RWPE2 (cell line): ENCODE data around the gene KIAA0319L.

ENCODE experiments used
- ATAC-seq: fragments of 200-7000 bp; cut with Tn5 transposase; 3 replicates; pipeline ENCODE4 v1.9.1; 2021; ENCODE audit warnings: low read depth
- DNase-seq: peaks from one replicate; pipeline ENCODE4 v3.0.0-alpha.2; 2020; ENCODE audit warnings: low spot score
- H3K27ac ChIP-seq: fragments of 450-650 bp; 2 replicates; pipeline ENCODE4 v1.5.1; 2017; ENCODE audit warnings: mild to moderate bottlenecking; ENCODE audit not compliant: poor library complexity, severe bottlenecking
- H3K27me3 ChIP-seq: fragments of 250-450 bp; sonication (Bioruptor Pico); 2 replicates; pipeline ENCODE4 v1.5.1; 2021; ENCODE audit warnings: mild to moderate bottlenecking, moderate library complexity; ENCODE audit not compliant: insufficient read depth, poor library complexity, severe bottlenecking
- H3K36me3 ChIP-seq: fragments of 250-450 bp; sonication (Bioruptor Pico); 2 replicates; pipeline ENCODE4 v1.5.1; 2020; ENCODE audit warnings: low read depth, mild to moderate bottlenecking, moderate library complexity
- H3K4me1 ChIP-seq: fragments of 250-450 bp; sonication (Bioruptor Pico); 2 replicates; pipeline ENCODE4 v1.5.1; 2021; ENCODE audit warnings: mild to moderate bottlenecking, moderate library complexity; ENCODE audit not compliant: insufficient read depth, poor library complexity, severe bottlenecking
- H3K4me3 ChIP-seq: fragments of 250-450 bp; sonication (Bioruptor Pico); 2 replicates; pipeline ENCODE4 v1.5.1; 2021; ENCODE audit warnings: mild to moderate bottlenecking, moderate library complexity; ENCODE audit not compliant: severe bottlenecking
- H3K9me3 ChIP-seq: fragments of 250-450 bp; sonication (Bioruptor Pico); 2 replicates; pipeline ENCODE4 v1.5.1; 2021; ENCODE audit warnings: mild to moderate bottlenecking, moderate library complexity; ENCODE audit not compliant: severe bottlenecking
- TF ChIP-seq, protein P1 (sequence below): fragments of 450-650 bp; IDR thresholded peaks from one replicate; pipeline ENCODE4 v1.5.1; 2017; ENCODE audit warnings: mild to moderate bottlenecking, moderate library complexity; ENCODE audit not compliant: poor library complexity, severe bottlenecking

The KIAA0319L gene

DNA sequence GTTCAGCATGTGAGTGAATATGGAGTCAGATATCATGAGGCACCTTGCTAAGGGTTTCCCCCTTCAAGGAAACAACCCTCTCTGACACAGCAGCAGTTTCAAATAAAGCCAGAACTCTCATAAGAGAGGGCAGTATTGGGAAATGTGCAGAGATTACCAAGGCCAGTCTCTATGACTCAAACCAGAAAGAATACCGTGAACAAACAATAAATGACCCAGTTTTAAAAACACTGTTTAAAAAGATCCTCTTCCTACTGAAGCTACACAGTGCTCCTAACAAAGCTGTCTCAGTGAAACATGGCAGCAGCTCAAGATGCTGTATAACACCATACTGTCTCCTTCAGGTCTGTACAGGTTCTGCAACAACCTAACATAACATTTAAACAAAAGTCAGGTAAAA is 102.6 kb downstream of the KIAA0319L start:
- no peak for DNase-seq
- peaks cover 43% of the 10 kb centered on the region for H3K36me3 ChIP-seq
- H3K27me3 ChIP-seq: no peaks in the 10 kb centered on the region
- no peaks in the 10 kb centered on the region for H3K9me3 ChIP-seq
- ATAC-seq: peak; percentile 30; the same call in 2 of the 3 replicates
- no peak overlapping the region for H3K27ac ChIP-seq
- H3K4me1 ChIP-seq: peaks cover 2% of the 10 kb centered on the region
- TF ChIP-seq, protein P1, sequence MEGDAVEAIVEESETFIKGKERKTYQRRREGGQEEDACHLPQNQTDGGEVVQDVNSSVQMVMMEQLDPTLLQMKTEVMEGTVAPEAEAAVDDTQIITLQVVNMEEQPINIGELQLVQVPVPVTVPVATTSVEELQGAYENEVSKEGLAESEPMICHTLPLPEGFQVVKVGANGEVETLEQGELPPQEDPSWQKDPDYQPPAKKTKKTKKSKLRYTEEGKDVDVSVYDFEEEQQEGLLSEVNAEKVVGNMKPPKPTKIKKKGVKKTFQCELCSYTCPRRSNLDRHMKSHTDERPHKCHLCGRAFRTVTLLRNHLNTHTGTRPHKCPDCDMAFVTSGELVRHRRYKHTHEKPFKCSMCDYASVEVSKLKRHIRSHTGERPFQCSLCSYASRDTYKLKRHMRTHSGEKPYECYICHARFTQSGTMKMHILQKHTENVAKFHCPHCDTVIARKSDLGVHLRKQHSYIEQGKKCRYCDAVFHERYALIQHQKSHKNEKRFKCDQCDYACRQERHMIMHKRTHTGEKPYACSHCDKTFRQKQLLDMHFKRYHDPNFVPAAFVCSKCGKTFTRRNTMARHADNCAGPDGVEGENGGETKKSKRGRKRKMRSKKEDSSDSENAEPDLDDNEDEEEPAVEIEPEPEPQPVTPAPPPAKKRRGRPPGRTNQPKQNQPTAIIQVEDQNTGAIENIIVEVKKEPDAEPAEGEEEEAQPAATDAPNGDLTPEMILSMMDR: peak; percentile 8
- H3K4me3 ChIP-seq: no peak overlapping the region

DNA sequence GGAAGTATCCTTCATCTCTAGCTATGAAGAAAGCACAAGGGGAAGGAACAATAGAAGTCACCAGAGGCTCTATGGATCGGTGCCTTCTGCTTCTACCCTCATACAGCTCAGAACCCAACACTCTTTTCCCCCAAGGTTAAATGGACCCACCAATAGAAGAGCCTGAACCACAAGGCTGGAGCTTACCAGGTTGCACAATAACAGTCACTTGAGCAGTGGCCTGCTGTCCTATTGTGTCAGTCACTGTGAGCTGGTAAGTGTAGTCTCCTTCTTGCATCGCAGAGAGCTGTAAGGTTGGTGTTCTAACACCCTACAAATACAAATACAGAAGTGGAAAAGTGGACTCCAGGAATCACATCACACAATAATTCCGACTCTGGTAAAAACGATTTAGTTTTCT is 103.0 kb downstream of the KIAA0319L start:
- no peak for DNase-seq
- Histone ChIP-seq H3K27me3 (no peaks in the 10 kb centered on the region), H3K9me3 (no peaks in the 10 kb centered on the region), H3K36me3 (peaks cover 45% of the 10 kb centered on the region), H3K4me1 (peaks cover 7% of the 10 kb centered on the region), H3K4me3 (no peak overlapping the region), H3K27ac (no peak overlapping the region)
- no peak for ATAC-seq
- TF ChIP-seq, protein P1: no peak

DNA sequence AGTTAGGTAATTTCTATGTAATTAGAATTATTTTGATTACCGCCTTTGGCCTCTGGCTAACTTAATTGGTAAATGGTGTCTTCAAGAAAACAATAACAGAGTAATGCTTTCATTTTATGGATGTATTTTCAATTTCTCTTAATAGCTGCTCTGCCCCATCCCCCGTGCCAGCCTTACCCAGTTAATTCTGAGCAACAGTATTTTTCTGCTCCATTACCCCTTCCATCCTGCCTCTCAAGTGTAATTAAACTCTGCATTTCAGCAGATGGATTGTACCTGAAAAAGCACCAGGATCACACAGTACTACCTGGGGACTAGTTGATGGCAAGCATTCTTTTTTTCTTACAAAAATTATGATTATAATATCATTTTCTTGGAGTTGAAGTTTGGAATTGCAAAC is 104.2 kb downstream of the KIAA0319L start:
- H3K36me3 ChIP-seq: peaks cover 40% of the 10 kb centered on the region

DNA sequence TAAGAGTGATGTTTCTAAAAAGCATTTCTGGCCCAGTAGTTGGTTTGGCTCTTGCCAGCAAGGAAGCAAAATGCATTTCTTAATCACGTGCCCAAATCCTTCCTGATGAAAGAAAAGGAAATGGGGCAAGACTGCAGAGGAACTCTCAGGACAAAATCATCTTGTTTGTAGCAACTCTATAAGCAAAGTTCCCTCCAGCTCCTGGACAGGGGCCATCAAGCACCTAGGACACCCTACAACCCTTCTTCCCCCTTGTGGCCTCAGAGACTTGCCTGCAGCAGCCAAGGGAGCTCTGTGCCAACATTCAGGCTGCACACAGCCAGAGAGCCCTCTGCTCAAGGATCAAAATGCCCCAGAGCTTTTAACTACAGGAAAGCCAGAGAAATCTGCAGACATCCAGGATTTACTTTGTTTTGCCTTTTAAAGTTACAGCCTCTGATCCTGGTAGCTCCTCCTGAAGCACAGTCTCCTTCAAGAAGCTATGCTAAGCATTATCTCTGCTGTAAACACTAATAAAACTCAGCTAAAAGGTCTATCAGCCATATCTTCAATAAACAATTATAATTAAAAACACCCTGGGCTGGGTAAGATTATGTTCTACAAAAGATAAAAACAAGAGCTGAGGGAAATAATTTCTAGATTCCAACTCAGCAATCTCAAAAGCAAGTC is 105.0 kb downstream of the KIAA0319L start:
- TF ChIP-seq, protein P1: no peak
- Histone ChIP-seq H3K4me3 (no peak overlapping the region), H3K9me3 (no peaks in the 10 kb centered on the region), H3K4me1 (peaks cover 18% of the 10 kb centered on the region), H3K27me3 (no peaks in the 10 kb centered on the region), H3K27ac (no peak overlapping the region), H3K36me3 (peaks cover 45% of the 10 kb centered on the region)
- ATAC-seq (no peak), DNase-seq (no peak)

More for the DNA sequence above, 104.2 kb downstream of the KIAA0319L start:
- TF ChIP-seq, protein P1: no peak
- no peak for DNase-seq
- Histone ChIP-seq H3K9me3 (no peaks in the 10 kb centered on the region), H3K27ac (no peak overlapping the region), H3K4me3 (no peak overlapping the region), H3K4me1 (peaks cover 17% of the 10 kb centered on the region), H3K27me3 (no peaks in the 10 kb centered on the region)
- no peak for ATAC-seq

DNA sequence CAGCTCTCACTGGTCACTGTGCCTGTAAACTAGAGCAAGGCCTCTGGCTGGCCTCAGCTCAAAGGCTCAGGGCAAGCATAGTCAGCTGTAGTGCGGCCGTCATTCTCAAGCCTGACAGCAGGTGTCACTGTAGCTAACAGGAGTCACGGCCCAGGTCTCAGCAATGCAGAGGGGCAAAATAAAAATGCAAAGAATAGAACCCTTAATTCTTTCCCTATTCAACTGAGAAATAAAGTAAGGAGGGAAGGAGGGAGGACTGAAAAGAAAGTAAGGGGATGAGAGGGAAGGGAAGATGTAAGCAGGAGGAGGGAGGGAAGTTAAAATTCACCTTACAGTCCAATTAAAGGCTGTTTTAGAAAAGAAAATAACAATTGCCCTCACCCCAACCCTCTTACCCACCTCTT is 106.1 kb downstream of the KIAA0319L start:
- TF ChIP-seq, protein P1: peak; percentile 92

More for the DNA sequence above, 106.1 kb downstream of the KIAA0319L start:
- Histone ChIP-seq H3K4me1 (peaks cover 18% of the 10 kb centered on the region), H3K36me3 (peaks cover 52% of the 10 kb centered on the region), H3K27me3 (no peaks in the 10 kb centered on the region), H3K27ac (no peak overlapping the region), H3K4me3 (no peak overlapping the region), H3K9me3 (no peaks in the 10 kb centered on the region)
- DNase-seq (no peak), ATAC-seq (peak; percentile 68)
